Hematopoietic multipotent progenitor cell treated with erythropoietin and hydrocortisone succinate and interleukin-3 and kit ligand, for 4 days (in vitro differentiated cells): Measurements from ENCODE around the gene BICDL2.
A peak's percentile ranks its signal among the peaks of the same experiment; 100 is the strongest.

ENCODE experiments used
- DNase-seq: peaks from one replicate; pipeline ENCODE4 v3.0.0-alpha.2; 2015

Gene BICDL2

DNA sequence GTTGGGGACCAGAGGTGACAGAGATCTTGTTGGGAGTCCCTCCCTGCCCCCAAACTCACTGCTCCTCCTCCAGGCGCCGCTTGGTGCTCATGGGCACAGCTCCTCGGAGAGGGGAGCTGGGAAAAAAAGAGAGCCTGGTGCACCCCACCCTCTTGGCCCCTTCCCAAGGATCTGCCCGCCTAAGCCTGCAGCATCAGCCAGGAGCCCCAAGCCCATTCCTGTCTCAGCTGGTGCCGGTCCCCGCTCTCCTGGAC lies 13.4 kb downstream of the BICDL2 start:
- DNase-seq = peak; percentile 59

DNA sequence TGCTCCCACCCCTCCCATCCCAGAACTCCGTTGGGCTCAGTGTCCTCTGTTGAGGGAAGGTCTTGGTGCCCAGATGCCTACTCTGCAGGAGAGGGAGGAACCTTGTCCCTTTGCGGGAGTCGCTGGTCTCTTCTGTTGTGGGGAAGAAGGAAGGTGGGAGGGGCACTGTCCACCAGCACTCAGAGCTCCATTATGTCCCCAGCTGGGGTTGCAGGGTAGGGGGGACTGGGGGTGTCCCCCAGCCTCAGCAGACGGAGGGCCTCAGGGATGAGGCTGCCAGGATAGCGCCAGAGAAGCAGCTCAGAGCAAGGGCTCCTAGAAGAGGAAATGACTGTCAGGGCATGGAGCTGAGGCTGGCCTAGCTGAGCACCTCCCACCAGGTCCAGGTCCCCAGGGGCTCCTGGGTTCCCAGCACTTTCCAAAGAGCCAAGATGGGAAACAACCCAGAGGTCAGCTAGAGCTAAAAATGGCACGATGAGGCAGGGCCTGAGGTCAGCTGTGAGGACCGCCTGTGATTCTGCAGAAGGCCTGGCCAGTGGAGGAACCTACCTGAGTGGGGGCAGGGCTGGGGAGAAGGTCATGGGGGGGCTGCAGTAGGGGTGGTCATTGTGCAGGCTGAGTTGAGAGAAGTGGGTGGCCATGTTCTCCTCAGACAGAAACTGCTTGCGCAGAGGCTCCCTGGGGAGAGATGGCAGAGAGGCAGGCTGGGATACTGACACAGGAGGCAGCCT lies 13.9 kb downstream of the BICDL2 start:
- no peak for DNase-seq

DNA sequence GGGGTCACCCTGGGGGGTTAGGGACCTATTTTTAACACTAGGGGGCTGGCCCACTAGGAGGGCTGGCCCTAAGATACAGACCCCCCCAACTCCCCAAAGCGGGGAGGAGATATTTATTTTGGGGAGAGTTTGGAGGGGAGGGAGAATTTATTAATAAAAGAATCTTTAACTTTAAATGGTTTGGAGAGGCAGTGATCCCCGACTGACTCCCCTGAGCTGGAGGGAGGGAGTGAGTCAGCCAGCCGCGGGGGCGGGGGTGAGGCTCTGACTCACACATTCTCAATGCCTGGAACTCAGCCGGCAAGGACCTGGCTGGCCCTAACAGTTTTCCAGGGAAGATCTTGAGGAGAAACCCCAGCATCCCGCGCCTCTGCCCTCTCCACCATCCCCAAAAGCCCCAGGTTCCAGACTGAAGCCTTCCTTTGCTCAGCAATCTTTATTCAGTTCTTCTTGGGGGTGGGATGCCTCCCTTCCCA lies 14.5 kb downstream of the BICDL2 start:
- peak; percentile 86 for DNase-seq

DNA sequence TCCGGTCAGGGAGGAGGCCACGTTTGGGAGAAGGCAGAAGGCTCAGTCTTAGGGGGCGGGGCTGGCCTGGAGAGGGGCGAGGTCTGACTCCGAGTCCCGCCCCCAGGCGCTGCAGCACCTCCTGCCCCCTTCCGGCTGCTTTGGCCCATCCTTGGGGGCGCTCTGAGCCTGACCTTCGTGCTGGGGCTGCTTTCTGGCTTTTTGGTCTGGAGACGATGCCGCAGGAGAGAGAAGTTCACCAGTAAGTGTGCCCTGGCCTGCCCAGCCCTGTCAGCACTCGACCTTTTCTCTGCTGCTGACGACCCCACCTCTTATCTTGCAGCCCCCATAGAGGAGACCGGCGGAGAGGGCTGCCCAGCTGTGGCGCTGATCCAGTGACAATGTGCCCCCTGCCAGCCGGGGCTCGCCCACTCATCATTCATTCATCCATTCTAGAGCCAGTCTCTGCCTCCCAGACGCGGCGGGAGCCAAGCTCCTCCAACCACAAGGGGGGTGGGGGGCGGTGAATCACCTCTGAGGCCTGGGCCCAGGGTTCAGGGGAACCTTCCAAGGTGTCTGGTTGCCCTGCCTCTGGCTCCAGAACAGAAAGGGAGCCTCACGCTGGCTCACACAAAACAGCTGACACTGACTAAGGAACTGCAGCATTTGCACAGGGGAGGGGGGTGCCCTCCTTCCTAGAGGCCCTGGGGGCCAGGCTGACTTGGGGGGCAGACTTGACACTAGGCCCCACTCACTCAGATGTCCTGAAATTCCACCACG lies 15.1 kb downstream of the BICDL2 start:
- peak; percentile 93 for DNase-seq

DNA sequence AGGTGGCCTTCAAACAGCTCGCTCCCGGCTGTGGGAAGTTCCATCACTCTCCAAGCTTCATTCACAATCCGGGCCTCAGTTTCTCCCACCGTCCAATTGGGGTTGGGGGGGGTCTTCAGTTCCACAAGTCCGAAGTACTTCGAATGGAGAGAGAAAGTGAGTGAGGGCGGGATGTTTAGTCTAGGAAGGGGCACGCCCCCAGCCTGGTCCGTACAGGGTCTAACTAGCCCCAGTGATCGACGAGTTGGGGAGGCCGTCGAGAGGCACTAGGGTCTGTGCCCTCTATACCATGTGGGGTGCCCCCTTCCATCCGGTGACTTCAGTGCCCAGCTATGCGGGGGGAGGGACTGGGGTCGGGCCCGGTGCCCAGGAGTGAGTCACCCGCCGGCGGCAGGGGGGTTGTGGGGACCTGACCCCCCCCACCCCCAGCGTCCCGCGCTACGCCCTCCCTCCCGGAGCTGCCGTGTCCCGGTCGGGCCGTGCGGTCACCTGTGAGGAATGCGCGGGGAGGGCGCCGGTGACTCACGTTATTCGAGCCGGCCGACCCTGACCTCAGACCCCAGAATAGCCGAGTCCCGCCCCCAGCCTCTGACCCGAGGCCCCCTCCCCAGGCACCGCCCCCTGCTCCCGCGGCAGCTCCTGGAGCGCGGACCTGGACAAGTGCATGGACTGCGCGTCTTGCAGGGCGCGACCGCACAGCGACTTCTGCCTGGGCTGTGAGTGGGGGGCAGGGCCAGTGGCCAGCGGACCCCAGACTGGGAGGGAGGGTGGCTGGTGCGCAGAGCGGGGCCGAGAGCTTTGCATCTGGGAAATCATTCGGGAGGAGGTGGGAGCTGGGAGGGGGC lies 15.9 kb downstream of the BICDL2 start:
- DNase-seq = peak; percentile 68

DNA sequence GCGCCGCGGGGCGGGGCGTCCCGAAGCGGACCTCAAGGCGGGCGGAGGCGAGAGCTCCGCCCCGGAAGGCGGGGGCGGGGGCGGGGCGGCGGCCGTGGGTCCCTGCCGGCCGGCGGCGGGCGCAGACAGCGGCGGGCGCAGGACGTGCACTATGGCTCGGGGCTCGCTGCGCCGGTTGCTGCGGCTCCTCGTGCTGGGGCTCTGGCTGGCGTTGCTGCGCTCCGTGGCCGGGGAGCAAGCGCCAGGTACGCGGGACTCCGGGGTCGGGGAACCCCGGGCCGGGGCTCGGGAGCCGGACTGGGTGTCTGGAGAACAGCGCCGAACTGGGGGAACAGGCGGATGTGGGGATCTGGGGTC lies 16.5 kb downstream of the BICDL2 start, which contains the start of gene TNFRSF12A:
Gene TNFRSF12A, plus strand, starts transcription at position 122 of the 357 bp plus-strand sequence. Its CDS starts 30 bp downstream, at position 152.
- DNase-seq = peak; percentile 93

DNA sequence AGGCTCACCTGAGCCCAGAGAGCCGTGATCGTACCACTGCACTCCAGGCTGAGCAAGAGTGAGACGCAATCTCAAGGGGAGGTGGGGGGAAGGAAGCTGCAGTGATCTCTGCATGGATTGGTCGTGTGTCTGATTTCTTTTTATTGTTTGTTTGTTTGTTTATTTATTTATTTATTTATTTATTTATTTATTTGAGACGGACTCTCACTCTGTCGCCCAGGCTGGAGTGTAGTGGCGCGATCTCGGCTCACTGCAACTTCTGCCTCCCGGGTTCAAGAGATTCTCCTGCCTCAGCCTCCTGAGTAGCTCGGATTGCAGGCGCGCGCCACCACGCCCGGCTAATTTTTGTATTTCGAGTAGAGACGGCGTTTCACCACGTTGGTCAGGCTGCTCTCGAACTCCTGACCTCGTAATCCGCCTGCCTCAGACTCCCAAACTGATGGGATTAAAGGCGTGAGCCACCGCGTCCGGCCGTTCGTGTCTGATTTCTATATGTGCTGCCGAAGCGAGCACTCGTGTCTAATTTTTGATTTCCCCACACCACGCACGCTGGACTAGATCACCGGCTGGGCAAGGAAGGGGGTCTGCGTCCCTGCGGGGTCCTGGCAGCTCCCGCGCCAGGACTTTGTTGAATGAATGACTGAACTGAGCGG lies 17.0 kb downstream of the BICDL2 start:
- DNase-seq = no peak

DNA sequence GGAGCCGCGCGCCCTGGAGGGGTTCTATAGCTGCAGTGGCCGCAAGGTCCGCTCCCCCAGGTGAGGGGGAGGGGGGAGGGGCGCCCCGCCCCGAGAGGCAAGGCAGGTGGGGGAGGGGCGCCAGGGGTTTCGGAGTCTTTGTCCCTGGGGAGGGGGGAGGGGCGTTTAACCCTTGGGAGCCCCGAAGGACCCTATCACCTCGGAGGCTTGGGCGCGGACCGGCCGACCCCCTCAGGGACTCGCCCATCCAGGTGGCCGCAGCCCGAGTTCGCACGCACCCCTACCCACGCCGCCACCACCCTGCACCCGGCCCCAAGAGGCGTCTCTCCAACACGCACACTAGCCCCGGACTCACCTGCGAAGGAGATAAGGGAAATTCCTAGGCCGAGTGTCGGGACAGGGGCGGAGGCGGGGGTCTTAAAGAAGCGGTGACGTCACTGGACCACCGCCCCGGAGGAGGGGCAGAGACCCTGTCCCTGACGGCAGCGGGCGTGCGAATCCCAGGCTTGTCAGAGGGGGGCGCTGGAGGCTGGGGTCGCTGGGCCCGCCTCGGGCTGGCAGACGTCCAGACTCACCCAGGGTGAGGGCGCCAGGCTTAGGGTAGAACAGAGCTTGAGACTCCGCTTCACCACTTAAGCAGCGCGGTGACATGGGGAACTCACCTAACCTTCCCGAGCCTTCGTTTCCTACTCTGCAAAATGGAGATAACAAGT lies 18.8 kb downstream of the BICDL2 start, which contains the start of gene CLDN6:
Gene CLDN6, minus strand, starts transcription at position 390 of the 713 bp plus-strand sequence. CDS start 2,162 bp downstream, outside the sequence.
- peak; percentile 79 for DNase-seq

DNA sequence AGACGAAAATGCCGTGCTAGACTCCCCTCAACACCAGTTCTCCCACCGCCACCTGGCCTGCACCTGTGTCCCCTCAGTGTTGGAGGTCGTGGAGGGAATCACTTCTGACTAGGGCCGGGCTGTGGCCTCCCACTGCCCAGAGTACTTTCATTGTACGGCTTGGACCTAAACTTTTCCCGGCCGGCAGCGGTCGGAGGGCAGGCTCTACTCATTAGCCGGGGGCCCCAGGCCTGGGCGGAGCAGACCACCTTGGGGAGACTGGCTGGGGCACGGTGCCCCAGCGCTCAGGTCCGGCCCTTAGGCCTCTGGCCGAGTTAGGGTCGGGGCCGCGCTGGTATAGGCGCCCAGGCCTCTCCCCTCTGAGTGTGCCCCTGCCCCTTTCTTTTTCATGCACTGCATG lies 19.4 kb downstream of the BICDL2 start:
- no peak for DNase-seq

DNA sequence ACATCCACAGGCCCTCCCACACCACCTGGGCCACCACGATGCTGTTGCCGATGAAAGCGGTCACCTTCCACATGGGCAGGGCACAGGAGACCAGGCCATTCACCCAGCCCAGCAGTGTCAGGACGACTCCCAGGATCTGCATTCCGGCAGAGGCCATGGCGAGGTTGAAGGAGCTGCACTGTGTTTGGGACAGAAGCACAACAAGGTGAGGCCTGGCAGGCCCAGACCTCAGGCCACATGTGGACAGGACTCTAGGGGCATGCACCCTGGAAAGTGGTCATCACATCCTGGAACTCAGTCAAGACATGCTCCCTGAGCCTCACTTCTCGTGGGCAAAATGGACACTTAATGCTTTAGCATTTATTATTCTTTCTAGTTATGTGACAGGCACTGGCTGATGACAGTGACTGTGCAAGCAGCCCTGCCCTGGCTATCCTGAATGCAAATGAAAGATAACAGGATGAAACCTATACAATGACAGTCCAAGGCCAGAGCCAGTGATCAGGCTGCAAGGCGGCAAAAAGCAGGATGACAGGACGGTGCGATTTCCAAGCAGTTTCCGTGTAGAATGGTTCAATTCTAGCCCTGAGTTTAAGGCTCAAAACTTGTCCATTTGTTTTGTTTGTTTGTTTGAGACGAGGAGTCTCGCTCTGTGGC lies 20.8 kb downstream of the BICDL2 start:
- peak; percentile 62 for DNase-seq

DNA sequence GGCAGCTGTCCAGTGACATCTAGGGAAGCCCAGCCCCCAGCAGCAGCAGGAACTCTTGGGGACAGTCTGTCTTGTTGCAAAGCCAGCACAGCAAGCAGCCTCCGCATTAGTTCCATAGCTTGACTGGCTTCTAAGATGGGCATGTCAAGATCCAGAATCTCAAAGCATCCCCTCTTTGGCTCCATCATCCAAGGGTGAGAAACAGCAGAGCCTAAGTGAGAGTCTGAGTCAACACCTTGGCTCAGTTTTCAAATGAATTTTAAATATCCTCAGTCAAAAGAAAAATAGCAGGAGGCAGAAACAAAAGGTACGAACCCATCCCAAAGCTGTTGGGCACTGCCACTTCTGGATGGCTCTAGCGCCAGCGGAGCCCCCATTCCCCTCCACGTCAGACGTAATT lies 21.8 kb downstream of the BICDL2 start:
- no peak for DNase-seq

DNA sequence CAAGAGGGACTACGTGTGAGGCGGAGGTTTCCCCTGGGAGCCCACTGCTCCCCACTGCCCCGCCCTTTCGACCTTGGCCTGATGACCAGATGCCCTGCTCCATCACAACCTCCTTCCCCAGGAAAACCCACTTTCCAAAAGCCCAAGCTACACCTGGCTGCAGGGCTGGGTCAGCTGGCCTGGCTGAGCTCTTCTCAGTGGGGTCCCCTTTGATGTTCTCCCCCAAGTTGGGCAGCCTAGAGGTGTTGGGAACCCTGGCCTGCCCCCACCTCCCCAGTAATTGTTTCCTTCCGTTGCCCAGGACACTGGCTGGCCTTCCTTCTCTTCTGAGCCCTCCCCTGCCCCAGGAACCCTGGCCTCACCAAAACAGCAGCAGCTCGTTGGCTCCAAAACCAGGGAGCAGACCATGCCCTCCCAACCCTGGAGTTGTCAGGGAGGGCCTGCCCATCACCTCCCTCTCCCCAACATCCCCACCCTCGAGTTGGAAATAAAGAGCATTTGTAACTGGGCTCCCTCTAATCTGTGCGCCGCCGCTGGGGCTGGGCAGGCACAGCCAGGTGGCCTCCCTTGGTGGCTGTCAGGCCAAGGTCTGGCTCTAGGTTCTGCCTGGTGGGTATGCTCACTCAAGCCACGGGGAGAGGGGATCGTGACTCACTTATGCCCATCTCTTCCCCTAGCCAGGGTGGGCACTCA lies 22.6 kb downstream of the BICDL2 start:
- no peak for DNase-seq

DNA sequence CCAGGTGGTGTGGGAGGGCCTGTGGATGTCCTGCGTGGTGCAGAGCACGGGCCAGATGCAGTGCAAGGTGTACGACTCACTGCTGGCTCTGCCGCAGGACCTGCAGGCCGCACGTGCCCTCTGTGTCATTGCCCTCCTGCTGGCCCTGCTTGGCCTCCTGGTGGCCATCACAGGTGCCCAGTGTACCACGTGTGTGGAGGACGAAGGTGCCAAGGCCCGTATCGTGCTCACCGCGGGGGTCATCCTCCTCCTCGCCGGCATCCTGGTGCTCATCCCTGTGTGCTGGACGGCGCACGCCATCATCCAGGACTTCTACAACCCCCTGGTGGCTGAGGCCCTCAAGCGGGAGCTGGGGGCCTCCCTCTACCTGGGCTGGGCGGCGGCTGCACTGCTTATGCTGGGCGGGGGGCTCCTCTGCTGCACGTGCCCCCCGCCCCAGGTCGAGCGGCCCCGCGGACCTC lies 23.2 kb downstream of the BICDL2 start:
- DNase-seq = no peak

DNA sequence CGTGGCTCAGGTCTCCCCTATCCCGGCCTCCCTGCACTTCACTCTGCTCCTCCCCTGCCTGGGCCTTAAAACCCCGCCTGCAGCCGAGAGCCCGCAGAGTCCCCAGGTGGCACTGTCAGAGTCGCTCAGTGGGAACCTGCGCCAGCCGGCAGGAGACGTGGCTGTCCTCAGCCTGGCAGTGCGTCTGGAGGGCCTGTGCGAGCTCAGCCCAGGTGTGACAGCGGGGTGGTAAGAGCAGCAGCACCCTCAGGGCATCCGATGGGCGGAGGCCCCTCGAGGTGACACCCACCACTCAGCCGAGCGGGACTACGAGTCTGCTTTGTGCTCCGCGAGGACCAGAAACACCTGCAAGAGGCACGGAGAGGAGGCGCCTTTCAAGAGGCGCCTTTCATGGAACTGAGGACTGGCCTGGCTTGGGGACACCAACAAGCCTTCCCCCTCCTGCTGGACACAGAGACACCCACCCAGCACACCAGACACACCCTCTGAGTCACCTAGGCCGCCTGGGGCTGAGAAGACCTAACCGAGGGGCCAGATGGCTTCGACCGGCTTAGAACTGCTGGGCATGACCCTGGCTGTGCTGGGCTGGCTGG lies 23.8 kb downstream of the BICDL2 start, which contains the start of gene CLDN9:
Gene CLDN9, plus strand, starts transcription at position 96 of the 593 bp plus-strand sequence. Its CDS starts 440 bp downstream, at position 536.
- no peak for DNase-seq

DNA sequence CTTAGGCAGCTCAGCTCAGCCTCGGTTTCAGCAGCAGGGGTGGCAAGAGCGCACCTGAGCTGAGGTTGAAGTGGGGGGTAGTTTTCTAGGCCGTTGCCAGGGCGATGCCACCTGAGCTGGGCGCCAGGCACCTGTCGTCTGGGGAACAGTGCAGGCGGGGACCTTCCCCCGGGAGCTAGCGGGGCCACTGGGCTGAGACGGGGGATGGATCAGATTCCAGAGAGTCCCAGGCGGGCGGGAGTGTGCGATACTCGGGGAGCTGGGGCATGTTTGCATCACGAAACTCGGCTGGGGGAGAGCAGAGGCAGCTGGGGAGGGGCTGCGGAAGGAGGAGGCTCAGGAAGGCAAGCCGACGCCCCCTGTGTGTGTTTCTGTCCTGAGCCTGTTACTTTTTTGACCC lies 24.5 kb downstream of the BICDL2 start:
- no peak for DNase-seq

DNA sequence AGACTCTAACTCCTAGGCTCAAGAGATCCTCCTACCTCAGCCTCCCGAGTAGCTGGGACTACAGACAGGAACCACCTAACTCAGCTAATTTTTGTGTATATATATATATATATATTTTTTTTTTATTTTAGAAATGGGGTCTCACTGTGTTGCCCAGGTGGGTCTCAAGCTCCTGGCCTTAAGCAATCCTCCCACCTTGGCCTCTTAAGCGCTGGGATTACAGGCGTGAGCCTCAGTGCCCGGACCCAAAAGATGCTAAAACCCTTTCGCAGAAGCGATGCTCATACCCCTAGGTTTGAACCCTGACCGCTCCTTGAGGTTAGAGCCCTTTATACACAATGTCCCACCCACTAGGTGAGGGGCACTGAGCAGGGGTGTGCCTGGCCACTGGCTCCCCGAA lies 26.2 kb downstream of the BICDL2 start:
- no peak for DNase-seq

DNA sequence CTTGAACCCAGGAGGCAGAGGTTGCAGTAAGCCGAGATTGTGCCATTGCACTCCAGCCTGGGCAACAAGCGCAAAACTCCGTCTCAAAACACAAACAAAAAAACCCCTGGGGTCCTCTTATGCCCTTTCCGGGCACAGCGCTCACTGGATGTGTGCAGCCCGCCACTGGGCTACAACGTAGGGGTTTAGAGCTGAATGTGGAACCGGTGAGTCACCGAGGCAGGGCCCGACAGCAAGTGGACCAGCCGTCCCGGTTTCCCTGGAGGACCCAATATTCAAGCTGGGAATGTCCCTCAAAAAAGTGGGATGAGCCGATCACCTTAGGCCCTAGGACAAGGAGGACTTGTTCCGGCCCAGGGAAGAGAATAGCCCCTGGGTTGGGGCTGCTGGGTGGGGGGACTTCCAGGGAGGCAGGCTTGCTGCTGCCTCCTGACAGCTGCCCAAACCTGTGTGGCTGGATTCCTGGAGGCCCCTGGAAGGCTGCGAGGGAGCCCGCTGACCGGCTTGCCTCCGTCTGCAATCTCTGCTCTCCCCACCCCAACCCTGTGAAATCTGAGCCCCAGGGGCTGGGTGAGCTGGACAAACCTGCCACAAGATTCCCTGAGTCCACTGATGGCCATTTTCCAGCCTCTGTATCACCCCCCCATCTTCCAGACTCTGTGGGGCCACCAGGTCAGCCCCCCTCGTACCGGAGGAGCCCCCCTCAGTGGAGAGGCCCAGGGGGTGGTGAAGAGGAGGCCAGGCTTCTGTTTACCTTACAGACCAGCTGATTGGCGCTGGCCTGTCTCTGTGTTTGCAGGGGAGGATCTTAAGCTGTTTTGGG lies 27.0 kb downstream of the BICDL2 start:
- DNase-seq = no peak

DNA sequence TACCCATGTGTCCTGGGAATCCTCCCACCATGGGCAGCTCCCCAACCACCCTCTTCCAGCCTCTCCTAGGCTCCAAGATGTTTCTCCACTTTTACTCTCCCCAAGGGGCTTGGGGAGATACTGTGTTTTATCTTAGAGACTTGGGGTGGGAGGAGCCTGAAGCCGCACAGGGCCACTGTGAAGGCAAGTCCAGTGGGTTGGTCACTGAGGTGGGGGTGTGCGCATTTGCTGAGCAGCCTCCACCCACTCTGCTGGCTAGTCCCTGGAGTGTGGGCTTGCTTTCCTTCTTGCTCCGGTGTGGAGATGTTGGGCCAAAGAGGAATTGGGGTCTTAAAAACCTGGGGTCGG lies 28.1 kb downstream of the BICDL2 start:
- peak; percentile 41 for DNase-seq

DNA sequence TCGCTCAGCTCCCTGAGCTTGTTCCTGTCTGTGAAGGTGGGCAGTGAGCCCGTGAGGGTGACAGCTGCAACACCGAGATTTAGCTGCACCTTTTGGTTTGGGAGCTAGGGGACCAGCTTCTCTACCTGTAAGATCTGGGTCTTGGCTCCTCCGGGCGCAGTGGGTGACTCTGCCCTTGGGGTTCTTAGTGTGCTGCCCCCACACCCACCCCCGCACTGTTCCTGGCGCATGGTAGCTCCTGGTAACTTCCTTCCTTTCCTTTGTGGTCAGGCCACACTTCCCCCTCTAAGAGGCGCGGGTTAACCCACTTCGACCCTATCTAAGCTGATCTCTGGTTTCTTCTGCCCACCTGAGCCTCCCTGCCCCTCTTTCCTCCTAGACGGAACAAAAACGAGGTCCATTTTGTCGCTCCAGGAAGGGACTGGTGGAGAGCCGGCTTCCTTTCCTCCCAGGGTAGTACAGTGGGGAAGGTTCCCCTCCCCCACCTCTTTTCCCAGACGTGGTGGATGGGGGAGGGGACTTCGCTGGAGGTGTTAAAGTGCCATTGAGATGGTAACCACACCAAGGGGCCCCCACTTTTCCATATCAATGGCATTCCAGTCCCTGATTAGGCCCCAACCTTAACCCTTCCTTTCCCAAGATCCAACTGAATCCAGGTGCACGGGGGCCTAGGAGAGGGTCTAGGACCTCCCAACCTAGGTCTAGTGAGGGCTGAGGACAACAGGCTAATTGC lies 28.6 kb downstream of the BICDL2 start:
- DNase-seq = peak; percentile 79
